H9 (cell line): ENCODE results near the gene FAP. TPM values are rescaled to one million over a fixed set of nuclear protein-coding genes. Genes with fewer than 3 reads are reported as not detected.

Experiments
- DNase-seq: peaks from one replicate; pipeline ENCODE4 v3.0.0-alpha.2; 2017
- H2AFZ ChIP-seq: one replicate; pipeline ENCODE4 v1.6.1; 2013; ENCODE audit warnings: mild to moderate bottlenecking, low read length, control low read depth, moderate library complexity
- H2AK5ac ChIP-seq: 2 replicates; pipeline ENCODE4 v1.6.1; 2013; ENCODE audit warnings: low read length, control low read depth, mixed read lengths; ENCODE audit not compliant: insufficient read length
- H2BK120ac ChIP-seq: one replicate; pipeline ENCODE4 v1.6.1; 2013; ENCODE audit warnings: low read depth, mild to moderate bottlenecking, low read length, control low read depth, inconsistent platforms; ENCODE audit not compliant: poor library complexity, severe bottlenecking
- H2BK12ac ChIP-seq: 2 replicates; pipeline ENCODE4 v1.6.1; 2013; ENCODE audit warnings: low read length, control low read depth, mixed read lengths, low read depth; ENCODE audit not compliant: insufficient read length
- H2BK15ac ChIP-seq: 2 replicates; pipeline ENCODE4 v1.6.1; 2013; ENCODE audit warnings: low read depth, low read length, control low read depth
- H2BK20ac ChIP-seq: one replicate; pipeline ENCODE4 v1.6.1; 2013; ENCODE audit warnings: low read depth, mild to moderate bottlenecking, low read length, control low read depth, inconsistent platforms; ENCODE audit not compliant: poor library complexity, severe bottlenecking
- H2BK5ac ChIP-seq: 2 replicates; pipeline ENCODE4 v1.6.1; 2013; ENCODE audit warnings: low read length, control low read depth, mixed read lengths; ENCODE audit not compliant: insufficient read length
- H3K14ac ChIP-seq: 2 replicates; pipeline ENCODE4 v1.6.1; 2013; ENCODE audit warnings: low read length, control low read depth; ENCODE audit not compliant: insufficient read depth
- H3K18ac ChIP-seq: 2 replicates; pipeline ENCODE4 v1.6.1; 2013; ENCODE audit warnings: low read depth, mild to moderate bottlenecking, mixed read lengths, low read length, control low read depth; ENCODE audit not compliant: insufficient read length
- H3K23ac ChIP-seq: 2 replicates; pipeline ENCODE4 v1.6.1; 2013; ENCODE audit warnings: low read length, control low read depth, mixed read lengths, low read depth; ENCODE audit not compliant: insufficient read length
- H3K23me2 ChIP-seq: 2 replicates; pipeline ENCODE4 v1.6.1; 2013; ENCODE audit warnings: low read depth, mild to moderate bottlenecking, mixed read lengths, low read length, control low read depth; ENCODE audit not compliant: insufficient read length, poor library complexity, severe bottlenecking
- H3K27ac ChIP-seq: 2 replicates; pipeline ENCODE4 v1.5.1; 2013; ENCODE audit warnings: low read length, control low read depth, mixed read lengths, low read depth; ENCODE audit not compliant: insufficient read length
- H3K27me3 ChIP-seq: 2 replicates; pipeline ENCODE4 v1.6.1; 2013; ENCODE audit warnings: low read length, control low read depth, inconsistent platforms; ENCODE audit not compliant: insufficient read depth
- H3K4ac ChIP-seq: 2 replicates; pipeline ENCODE4 v1.6.1; 2013; ENCODE audit warnings: low read depth, mild to moderate bottlenecking, control low read depth, inconsistent platforms, low read length, moderate library complexity
- H3K4me1 ChIP-seq: 2 replicates; pipeline ENCODE4 v1.6.1; 2013; ENCODE audit warnings: low read length, control low read depth, inconsistent platforms; ENCODE audit not compliant: insufficient read depth
- H3K4me2 ChIP-seq: 2 replicates; pipeline ENCODE4 v1.6.1; 2013; ENCODE audit warnings: low read length, control low read depth, mixed read lengths; ENCODE audit not compliant: insufficient read length, insufficient read depth
- H3K56ac ChIP-seq: 2 replicates; pipeline ENCODE4 v1.6.1; 2013; ENCODE audit warnings: low read depth, mild to moderate bottlenecking, mixed read lengths, low read length, control low read depth; ENCODE audit not compliant: insufficient read length
- H3K79me1 ChIP-seq: 2 replicates; pipeline ENCODE4 v1.6.1; 2013; ENCODE audit warnings: low read depth, mild to moderate bottlenecking, moderate library complexity, low read length, control low read depth, inconsistent platforms; ENCODE audit not compliant: insufficient read depth, poor library complexity, severe bottlenecking
- H3K79me2 ChIP-seq: 2 replicates; pipeline ENCODE4 v1.6.1; 2013; ENCODE audit warnings: low read length, control low read depth, inconsistent platforms; ENCODE audit not compliant: insufficient read depth
- H3K9ac ChIP-seq: 2 replicates; pipeline ENCODE4 v1.6.1; 2013; ENCODE audit warnings: low read length, control low read depth, mixed read lengths; ENCODE audit not compliant: insufficient read length; ENCODE audit errors: extremely low read depth
- H3K9me3 ChIP-seq: one replicate; pipeline ENCODE4 v1.6.1; 2013; ENCODE audit warnings: low read depth, low read length, inconsistent platforms; ENCODE audit not compliant: control insufficient read depth
- H3T11ph ChIP-seq: one replicate; pipeline ENCODE4 v1.6.1; 2013; ENCODE audit warnings: mild to moderate bottlenecking, low read length, control low read depth, inconsistent platforms
- H4K20me1 ChIP-seq: one replicate; pipeline ENCODE4 v1.6.1; 2013; ENCODE audit not compliant: control insufficient read depth, insufficient read length, insufficient read depth
- H4K5ac ChIP-seq: 2 replicates; pipeline ENCODE4 v1.6.1; 2013; ENCODE audit warnings: low read depth, mild to moderate bottlenecking, mixed read lengths, low read length, control low read depth; ENCODE audit not compliant: insufficient read length
- H4K8ac ChIP-seq: replicated peaks from 2 replicates; pipeline ENCODE4 v1.6.1; 2013; ENCODE audit warnings: low read length, control low read depth, mixed read lengths, low read depth; ENCODE audit not compliant: insufficient read length
- H4K91ac ChIP-seq: 2 replicates; pipeline ENCODE4 v1.6.1; 2013; ENCODE audit warnings: low read depth, mild to moderate bottlenecking, moderate library complexity, mixed read lengths, low read length, control low read depth; ENCODE audit not compliant: insufficient read length
- H3K27ac Mint-ChIP-seq, 3 experiments: 2 replicates in 2 of 3; 3 replicates in 1 of 3; pipeline ENCODE4 v1.8.0; 2020 to 2021; ENCODE audit warnings: mixed read lengths in 3 of 3, mild to moderate bottlenecking in 1 of 3, moderate library complexity in 1 of 3
- H3K27me3 Mint-ChIP-seq: 2 replicates; pipeline ENCODE4 v1.8.0; 2021; ENCODE audit warnings: low read depth, mild to moderate bottlenecking, moderate library complexity, mixed read lengths
- H3K36me3 Mint-ChIP-seq, 3 experiments: 2 replicates in 2 of 3; 3 replicates in 1 of 3; pipeline ENCODE4 v1.8.0; 2020 to 2021; ENCODE audit warnings: low read depth in 3 of 3, mixed read lengths in 3 of 3; ENCODE audit not compliant: insufficient read depth in 1 of 3
- H3K4me1 Mint-ChIP-seq, 2 experiments: 2 replicates each; pipeline ENCODE4 v1.8.0; 2020; ENCODE audit warnings: mixed read lengths in 2 of 2
- H3K4me3 Mint-ChIP-seq, 2 experiments: 2 replicates in 1 of 2; 3 replicates in 1 of 2; pipeline ENCODE4 v1.8.0; 2020 to 2021; ENCODE audit warnings: mild to moderate bottlenecking in 2 of 2, mixed read lengths in 2 of 2, moderate library complexity in 1 of 2
- H3K9me3 Mint-ChIP-seq, 2 experiments: 2 replicates in 1 of 2; 3 replicates in 1 of 2; pipeline ENCODE4 v1.8.0; 2020; ENCODE audit warnings: mild to moderate bottlenecking in 2 of 2, mixed read lengths in 2 of 2, moderate library complexity in 1 of 2
- CTCF ChIP-seq: fragments of 200-600 bp; sonication (generic); conservative IDR thresholded peaks from 3 replicates; pipeline ENCODE4 v1.8.0; 2021; ENCODE audit warnings: antibody characterized with exemption, mild to moderate bottlenecking
- WGBS: extraction: QIAGEN DNeasy Blood & Tissue Kit; methylation state at CpG from one replicate; pipeline ENCODE4 v1.1.7; 2013; ENCODE audit warnings: missing lambda C conversion rate, low lambda C conversion rate, mixed read lengths; ENCODE audit not compliant: insufficient read length; ENCODE audit errors: extremely low coverage; 5-methylcytosine and 5-hydroxymethylcytosine counted together
- total RNA-seq: library from RNA; stranded (reverse); gene quantifications from 2 replicates; pipeline ENCODE4 v1.2.1, GENCODE V29; 2021

The FAP gene
- total RNA-seq, 1 experiment from 2014 or later: not detected

GRCh38 chr2:162232671-162233070, 10.6 kb downstream of the FAP start:
- H3K4ac ChIP-seq: no peak overlapping the region
- no peak overlapping the region for H4K5ac ChIP-seq
- no peak overlapping the region for H3K23ac ChIP-seq
- peaks cover 0 to 5% of the 10 kb centered on the region in 2 experiments; a peak in 2 of 5 replicates for H3K9me3 Mint-ChIP-seq
- H3K27me3 ChIP-seq: no peaks in the 10 kb centered on the region
- H3K4me2 ChIP-seq: no peak overlapping the region
- H2BK12ac ChIP-seq: no peak overlapping the region
- H4K91ac ChIP-seq: no peak overlapping the region
- no peak overlapping the region for H3K56ac ChIP-seq
- no peak overlapping the region for H3K18ac ChIP-seq
- no peaks in the 10 kb centered on the region for H4K20me1 ChIP-seq
- H2BK20ac ChIP-seq: no peak overlapping the region
- H4K8ac ChIP-seq: no peak overlapping the region
- no peak overlapping the region for H3K27ac ChIP-seq
- H3K4me1 Mint-ChIP-seq: no peaks in the 10 kb centered on the region
- no peak overlapping the region for H2AFZ ChIP-seq
- no peak overlapping the region for H3K4me3 Mint-ChIP-seq
- no peak for DNase-seq
- no peaks in the 10 kb centered on the region for H3K27me3 Mint-ChIP-seq
- no peak overlapping the region for H3T11ph ChIP-seq
- no peaks in the 10 kb centered on the region for H3K4me1 ChIP-seq
- no peak overlapping the region; a peak in 1 of 7 replicates for H3K27ac Mint-ChIP-seq
- TF ChIP-seq CTCF: no peak
- H2BK5ac ChIP-seq: no peak overlapping the region
- H3K23me2 ChIP-seq: no peaks in the 10 kb centered on the region
- H3K36me3 Mint-ChIP-seq: peaks cover 0 to 2% (median 0%) of the 10 kb centered on the region in 3 experiments; a peak in 1 of 7 replicates
- H3K14ac ChIP-seq: no peak overlapping the region
- no peak overlapping the region for H2BK15ac ChIP-seq
- H2AK5ac ChIP-seq: no peak overlapping the region
- no peaks in the 10 kb centered on the region for H3K9me3 ChIP-seq
- H3K9ac ChIP-seq: no peak overlapping the region
- WGBS: no CpG with 5 or more reads among the region's 2 CpGs
- H3K79me2 ChIP-seq: no peaks in the 10 kb centered on the region
- no peaks in the 10 kb centered on the region for H3K79me1 ChIP-seq
- no peak overlapping the region for H2BK120ac ChIP-seq
